ENCODE results near the gene OPN3. TPM values are rescaled to one million over a fixed set of nuclear protein-coding genes. Genes with fewer than 3 reads are reported as not detected.

OPN3 gene
- total RNA-seq, 4 donors from 2014 or later: 0.26 to 34.9 (median 4.8) TPM

DNA sequence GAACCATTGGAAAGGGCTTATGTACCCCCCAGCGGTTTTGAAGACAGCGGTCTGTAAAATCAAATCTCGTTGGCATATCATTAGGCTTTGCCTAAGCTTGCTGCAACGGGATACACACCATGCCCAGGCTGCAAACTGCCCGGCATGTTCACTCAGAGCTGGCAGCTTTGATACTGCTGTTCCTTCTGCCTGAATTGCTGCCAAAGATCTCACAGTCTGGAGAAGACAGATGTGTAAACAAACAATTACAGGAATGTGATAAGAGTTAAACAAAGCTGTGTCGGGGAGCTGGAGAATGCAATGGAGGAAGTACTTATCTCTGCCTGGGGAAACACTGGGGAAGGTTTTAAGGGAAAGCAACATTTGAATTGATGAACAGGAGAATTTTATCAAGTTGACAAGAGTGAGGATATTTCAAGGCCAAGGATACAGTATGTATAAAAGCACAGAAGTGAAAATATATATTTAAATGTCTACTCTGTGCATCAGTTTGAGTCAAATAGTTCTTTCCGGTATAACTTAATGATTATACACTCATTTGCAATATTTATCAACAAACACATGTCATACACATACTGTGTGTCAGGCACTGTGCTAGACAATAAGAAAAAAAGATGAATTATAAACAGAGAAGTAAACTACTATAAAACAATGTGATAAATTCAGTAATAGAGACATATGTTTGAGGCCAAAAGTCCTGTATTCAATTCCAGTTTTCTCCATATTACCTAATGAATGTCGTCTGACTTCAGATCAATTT lies 29.9 kb downstream of the OPN3 start:
- no peaks in the 10 kb centered on the region for H3K4me1 ChIP-seq
- no peaks in the 10 kb centered on the region for H3K9me3 ChIP-seq
- H3K27ac ChIP-seq: no peak overlapping the region
- no peaks in the 10 kb centered on the region for H3K27me3 ChIP-seq
- DNase-seq: no peak
- no peaks in the 10 kb centered on the region for H3K36me3 ChIP-seq
- intact Hi-C loops (cut with DNase I; ENCODE audit: low total_unique reads): no loop called here
- TF ChIP-seq POLR2A (IDR thresholded peaks at IDR 0.05): no peak
- TF ChIP-seq, protein P1, sequence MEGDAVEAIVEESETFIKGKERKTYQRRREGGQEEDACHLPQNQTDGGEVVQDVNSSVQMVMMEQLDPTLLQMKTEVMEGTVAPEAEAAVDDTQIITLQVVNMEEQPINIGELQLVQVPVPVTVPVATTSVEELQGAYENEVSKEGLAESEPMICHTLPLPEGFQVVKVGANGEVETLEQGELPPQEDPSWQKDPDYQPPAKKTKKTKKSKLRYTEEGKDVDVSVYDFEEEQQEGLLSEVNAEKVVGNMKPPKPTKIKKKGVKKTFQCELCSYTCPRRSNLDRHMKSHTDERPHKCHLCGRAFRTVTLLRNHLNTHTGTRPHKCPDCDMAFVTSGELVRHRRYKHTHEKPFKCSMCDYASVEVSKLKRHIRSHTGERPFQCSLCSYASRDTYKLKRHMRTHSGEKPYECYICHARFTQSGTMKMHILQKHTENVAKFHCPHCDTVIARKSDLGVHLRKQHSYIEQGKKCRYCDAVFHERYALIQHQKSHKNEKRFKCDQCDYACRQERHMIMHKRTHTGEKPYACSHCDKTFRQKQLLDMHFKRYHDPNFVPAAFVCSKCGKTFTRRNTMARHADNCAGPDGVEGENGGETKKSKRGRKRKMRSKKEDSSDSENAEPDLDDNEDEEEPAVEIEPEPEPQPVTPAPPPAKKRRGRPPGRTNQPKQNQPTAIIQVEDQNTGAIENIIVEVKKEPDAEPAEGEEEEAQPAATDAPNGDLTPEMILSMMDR (IDR thresholded peaks at IDR 0.05): no peak
- no peak overlapping the region for H3K4me3 ChIP-seq

GRCh38 chr1:241608379-241609033 lies 31.7 kb downstream of the OPN3 start:
- intact Hi-C loops (cut with DNase I; ENCODE audit: low total_unique reads): no loop called here
- no peak overlapping the region for H3K27ac ChIP-seq
- H3K4me1 ChIP-seq: no peaks in the 10 kb centered on the region
- TF ChIP-seq, protein P1 (IDR thresholded peaks at IDR 0.05): no peak
- no peak for TF ChIP-seq POLR2A (IDR thresholded peaks at IDR 0.05)
- DNase-seq: no peak
- H3K36me3 ChIP-seq: no peaks in the 10 kb centered on the region
- no peaks in the 10 kb centered on the region for H3K9me3 ChIP-seq
- no peak overlapping the region for H3K4me3 ChIP-seq
- H3K27me3 ChIP-seq: no peaks in the 10 kb centered on the region

DNA sequence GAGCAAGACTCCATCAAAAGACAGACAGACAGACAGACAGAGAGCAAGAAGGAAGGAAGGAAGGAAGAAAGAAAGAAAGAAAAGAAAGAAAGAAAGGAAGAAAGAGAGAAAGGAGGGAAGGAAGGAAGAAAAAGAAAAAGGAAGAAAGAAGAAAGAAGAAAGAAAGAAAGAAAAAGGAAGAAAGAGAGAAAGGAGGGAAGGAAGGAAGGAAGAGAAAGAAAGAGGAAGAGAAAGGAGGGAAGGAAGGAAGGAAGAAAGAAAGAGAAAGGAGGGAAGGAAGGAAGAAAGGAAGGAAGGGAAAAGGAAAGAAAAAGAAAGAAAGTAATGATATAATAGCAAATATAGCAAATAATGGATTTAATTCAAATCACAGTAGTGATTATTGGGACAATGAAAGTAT lies 32.7 kb downstream of the OPN3 start:
- no peaks in the 10 kb centered on the region for H3K27me3 ChIP-seq
- no peak for DNase-seq
- H3K4me3 ChIP-seq: no peak overlapping the region
- no peaks in the 10 kb centered on the region for H3K36me3 ChIP-seq
- intact Hi-C loops (cut with DNase I; ENCODE audit: low total_unique reads): no loop called here
- H3K4me1 ChIP-seq: no peaks in the 10 kb centered on the region
- H3K9me3 ChIP-seq: no peaks in the 10 kb centered on the region
- no peak overlapping the region for H3K27ac ChIP-seq
- TF ChIP-seq, protein P1 (IDR thresholded peaks at IDR 0.05): no peak
- no peak for TF ChIP-seq POLR2A (IDR thresholded peaks at IDR 0.05)

DNA sequence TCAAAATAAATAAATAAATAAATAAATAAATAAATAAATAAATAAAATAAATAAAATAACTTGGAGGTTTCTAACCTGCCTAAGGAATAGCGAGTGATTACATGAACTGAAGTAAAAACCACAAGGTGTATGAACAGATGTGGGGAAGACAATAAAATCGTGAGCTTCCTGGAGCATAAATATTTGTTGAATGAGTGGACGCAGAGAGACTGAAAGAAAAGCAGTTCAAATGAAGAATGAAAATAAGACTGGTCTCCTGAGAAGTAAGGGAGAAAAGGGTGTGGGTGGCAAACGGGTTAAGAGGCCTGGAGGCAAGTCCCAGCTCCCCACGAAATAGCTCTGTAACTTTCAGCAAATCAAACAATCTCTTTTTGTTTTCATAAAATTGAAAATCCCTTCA lies 33.6 kb downstream of the OPN3 start:
- TF ChIP-seq, protein P1 (IDR thresholded peaks at IDR 0.05): no peak
- TF ChIP-seq POLR2A (IDR thresholded peaks at IDR 0.05): no peak
- no peaks in the 10 kb centered on the region for H3K36me3 ChIP-seq
- H3K9me3 ChIP-seq: no peaks in the 10 kb centered on the region
- no peak overlapping the region for H3K27ac ChIP-seq
- H3K27me3 ChIP-seq: no peaks in the 10 kb centered on the region
- intact Hi-C loops (cut with DNase I; ENCODE audit: low total_unique reads): no loop called here
- H3K4me3 ChIP-seq: no peak overlapping the region
- DNase-seq: no peak
- H3K4me1 ChIP-seq: no peaks in the 10 kb centered on the region

GRCh38 chr1:241605146-241605805 lies 34.9 kb downstream of the OPN3 start:
- Histone ChIP-seq H3K27ac (no peak overlapping the region), H3K36me3 (no peaks in the 10 kb centered on the region), H3K4me3 (no peak overlapping the region), H3K27me3 (no peaks in the 10 kb centered on the region), H3K9me3 (no peaks in the 10 kb centered on the region), H3K4me1 (no peaks in the 10 kb centered on the region)
- TF ChIP-seq, protein P1 (IDR thresholded peaks at IDR 0.05): no peak
- no peak for TF ChIP-seq POLR2A (IDR thresholded peaks at IDR 0.05)
- intact Hi-C loops (cut with DNase I; ENCODE audit: low total_unique reads): no loop called here
- no peak for DNase-seq

Data from uterus (tissue), 4 donors.